GM23338 (cell line): Measurements from ENCODE around the gene SHKBP1.
A peak's percentile ranks its signal among the peaks of the same experiment; 100 is the strongest.

Experiments
- CREB1 ChIP-seq: fragments of 250-450 bp; sonication (Bioruptor Pico); IDR thresholded peaks from 2 replicates; pipeline ENCODE4 v1.5.0; 2020; ENCODE audit warnings: low read depth, mild to moderate bottlenecking, moderate library complexity
- EZH2 ChIP-seq: fragments of 200-600 bp; sonication (generic); IDR thresholded peaks from one replicate; pipeline ENCODE4 v1.8.0; 2017; ENCODE audit warnings: antibody characterized with exemption, mild to moderate bottlenecking, low read depth; ENCODE audit not compliant: unreplicated experiment
- EZH2phosphoT487 ChIP-seq: fragments of 200-600 bp; sonication (generic); IDR thresholded peaks from one replicate; pipeline ENCODE4 v1.8.1; 2018; ENCODE audit warnings: antibody characterized with exemption; ENCODE audit not compliant: unreplicated experiment
- JUNB ChIP-seq: IDR thresholded peaks from one replicate; pipeline ENCODE4 v1.6.1; 2016; ENCODE audit warnings: antibody characterized with exemption; ENCODE audit not compliant: unreplicated experiment
- NANOG ChIP-seq: IDR thresholded peaks from 2 replicates; pipeline ENCODE4 v1.6.1; 2016; ENCODE audit warnings: antibody characterized with exemption, borderline replicate concordance
- POLR2AphosphoS5 ChIP-seq: IDR thresholded peaks from 2 replicates; pipeline ENCODE4 v1.6.1; 2016; ENCODE audit warnings: antibody characterized with exemption, low read depth
- REST ChIP-seq: IDR thresholded peaks from one replicate; pipeline ENCODE4 v1.6.1; 2018; ENCODE audit warnings: antibody characterized with exemption; ENCODE audit not compliant: unreplicated experiment
- STAT1 ChIP-seq: IDR thresholded peaks from one replicate; pipeline ENCODE4 v1.6.1; 2016; ENCODE audit warnings: antibody characterized with exemption; ENCODE audit not compliant: unreplicated experiment
- ZNF114 ChIP-seq: fragments of 250-450 bp; sonication (Bioruptor Pico); IDR thresholded peaks from 2 replicates; pipeline ENCODE4 v1.5.0; 2020; ENCODE audit warnings: mild to moderate bottlenecking, moderate library complexity
- ZNF331 ChIP-seq: fragments of 250-450 bp; sonication (Bioruptor Pico); IDR thresholded peaks from 2 replicates; pipeline ENCODE4 v1.5.0; 2020; ENCODE audit warnings: low read depth, mild to moderate bottlenecking, moderate library complexity
- TF ChIP-seq, protein P1 (sequence below), 2 experiments: fragments of 200-600 bp in 1 of 2; sonication (generic) in 1 of 2; conservative IDR thresholded peaks; 2 replicates each; pipeline versions ENCODE4 v1.5.1 to v1.6.1; 2016 to 2017; ENCODE audit warnings: antibody characterized with exemption in 2 of 2, low read depth in 2 of 2, mild to moderate bottlenecking in 2 of 2, moderate library complexity in 1 of 2
- TF ChIP-seq, protein P2 (sequence below): fragments of 250-450 bp; sonication (Bioruptor Pico); IDR thresholded peaks from 2 replicates; pipeline ENCODE4 v1.5.0; 2020; ENCODE audit warnings: mild to moderate bottlenecking, moderate library complexity

- TF ChIP-seq, protein P1, sequence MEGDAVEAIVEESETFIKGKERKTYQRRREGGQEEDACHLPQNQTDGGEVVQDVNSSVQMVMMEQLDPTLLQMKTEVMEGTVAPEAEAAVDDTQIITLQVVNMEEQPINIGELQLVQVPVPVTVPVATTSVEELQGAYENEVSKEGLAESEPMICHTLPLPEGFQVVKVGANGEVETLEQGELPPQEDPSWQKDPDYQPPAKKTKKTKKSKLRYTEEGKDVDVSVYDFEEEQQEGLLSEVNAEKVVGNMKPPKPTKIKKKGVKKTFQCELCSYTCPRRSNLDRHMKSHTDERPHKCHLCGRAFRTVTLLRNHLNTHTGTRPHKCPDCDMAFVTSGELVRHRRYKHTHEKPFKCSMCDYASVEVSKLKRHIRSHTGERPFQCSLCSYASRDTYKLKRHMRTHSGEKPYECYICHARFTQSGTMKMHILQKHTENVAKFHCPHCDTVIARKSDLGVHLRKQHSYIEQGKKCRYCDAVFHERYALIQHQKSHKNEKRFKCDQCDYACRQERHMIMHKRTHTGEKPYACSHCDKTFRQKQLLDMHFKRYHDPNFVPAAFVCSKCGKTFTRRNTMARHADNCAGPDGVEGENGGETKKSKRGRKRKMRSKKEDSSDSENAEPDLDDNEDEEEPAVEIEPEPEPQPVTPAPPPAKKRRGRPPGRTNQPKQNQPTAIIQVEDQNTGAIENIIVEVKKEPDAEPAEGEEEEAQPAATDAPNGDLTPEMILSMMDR (conservative IDR thresholded peaks at IDR 0.05; ENCODE audit: low read depth in 2 of 2): no peak
- TF ChIP-seq EZH2phosphoT487 (no peak), POLR2AphosphoS5 (peak; percentile 40; the same call in 1 of the 2 replicates), REST (no peak), ZNF114 (CRISPR knock-in tag) (no peak), NANOG (no peak), CREB1 (CRISPR knock-in tag) (0 out of 2 replicates have a peak, but pooled peaks have one; percentile 10), EZH2 (peak; percentile 2), ZNF331 (CRISPR knock-in tag) (no peak), STAT1 (no peak), JUNB (no peak)
- TF ChIP-seq, protein P2, sequence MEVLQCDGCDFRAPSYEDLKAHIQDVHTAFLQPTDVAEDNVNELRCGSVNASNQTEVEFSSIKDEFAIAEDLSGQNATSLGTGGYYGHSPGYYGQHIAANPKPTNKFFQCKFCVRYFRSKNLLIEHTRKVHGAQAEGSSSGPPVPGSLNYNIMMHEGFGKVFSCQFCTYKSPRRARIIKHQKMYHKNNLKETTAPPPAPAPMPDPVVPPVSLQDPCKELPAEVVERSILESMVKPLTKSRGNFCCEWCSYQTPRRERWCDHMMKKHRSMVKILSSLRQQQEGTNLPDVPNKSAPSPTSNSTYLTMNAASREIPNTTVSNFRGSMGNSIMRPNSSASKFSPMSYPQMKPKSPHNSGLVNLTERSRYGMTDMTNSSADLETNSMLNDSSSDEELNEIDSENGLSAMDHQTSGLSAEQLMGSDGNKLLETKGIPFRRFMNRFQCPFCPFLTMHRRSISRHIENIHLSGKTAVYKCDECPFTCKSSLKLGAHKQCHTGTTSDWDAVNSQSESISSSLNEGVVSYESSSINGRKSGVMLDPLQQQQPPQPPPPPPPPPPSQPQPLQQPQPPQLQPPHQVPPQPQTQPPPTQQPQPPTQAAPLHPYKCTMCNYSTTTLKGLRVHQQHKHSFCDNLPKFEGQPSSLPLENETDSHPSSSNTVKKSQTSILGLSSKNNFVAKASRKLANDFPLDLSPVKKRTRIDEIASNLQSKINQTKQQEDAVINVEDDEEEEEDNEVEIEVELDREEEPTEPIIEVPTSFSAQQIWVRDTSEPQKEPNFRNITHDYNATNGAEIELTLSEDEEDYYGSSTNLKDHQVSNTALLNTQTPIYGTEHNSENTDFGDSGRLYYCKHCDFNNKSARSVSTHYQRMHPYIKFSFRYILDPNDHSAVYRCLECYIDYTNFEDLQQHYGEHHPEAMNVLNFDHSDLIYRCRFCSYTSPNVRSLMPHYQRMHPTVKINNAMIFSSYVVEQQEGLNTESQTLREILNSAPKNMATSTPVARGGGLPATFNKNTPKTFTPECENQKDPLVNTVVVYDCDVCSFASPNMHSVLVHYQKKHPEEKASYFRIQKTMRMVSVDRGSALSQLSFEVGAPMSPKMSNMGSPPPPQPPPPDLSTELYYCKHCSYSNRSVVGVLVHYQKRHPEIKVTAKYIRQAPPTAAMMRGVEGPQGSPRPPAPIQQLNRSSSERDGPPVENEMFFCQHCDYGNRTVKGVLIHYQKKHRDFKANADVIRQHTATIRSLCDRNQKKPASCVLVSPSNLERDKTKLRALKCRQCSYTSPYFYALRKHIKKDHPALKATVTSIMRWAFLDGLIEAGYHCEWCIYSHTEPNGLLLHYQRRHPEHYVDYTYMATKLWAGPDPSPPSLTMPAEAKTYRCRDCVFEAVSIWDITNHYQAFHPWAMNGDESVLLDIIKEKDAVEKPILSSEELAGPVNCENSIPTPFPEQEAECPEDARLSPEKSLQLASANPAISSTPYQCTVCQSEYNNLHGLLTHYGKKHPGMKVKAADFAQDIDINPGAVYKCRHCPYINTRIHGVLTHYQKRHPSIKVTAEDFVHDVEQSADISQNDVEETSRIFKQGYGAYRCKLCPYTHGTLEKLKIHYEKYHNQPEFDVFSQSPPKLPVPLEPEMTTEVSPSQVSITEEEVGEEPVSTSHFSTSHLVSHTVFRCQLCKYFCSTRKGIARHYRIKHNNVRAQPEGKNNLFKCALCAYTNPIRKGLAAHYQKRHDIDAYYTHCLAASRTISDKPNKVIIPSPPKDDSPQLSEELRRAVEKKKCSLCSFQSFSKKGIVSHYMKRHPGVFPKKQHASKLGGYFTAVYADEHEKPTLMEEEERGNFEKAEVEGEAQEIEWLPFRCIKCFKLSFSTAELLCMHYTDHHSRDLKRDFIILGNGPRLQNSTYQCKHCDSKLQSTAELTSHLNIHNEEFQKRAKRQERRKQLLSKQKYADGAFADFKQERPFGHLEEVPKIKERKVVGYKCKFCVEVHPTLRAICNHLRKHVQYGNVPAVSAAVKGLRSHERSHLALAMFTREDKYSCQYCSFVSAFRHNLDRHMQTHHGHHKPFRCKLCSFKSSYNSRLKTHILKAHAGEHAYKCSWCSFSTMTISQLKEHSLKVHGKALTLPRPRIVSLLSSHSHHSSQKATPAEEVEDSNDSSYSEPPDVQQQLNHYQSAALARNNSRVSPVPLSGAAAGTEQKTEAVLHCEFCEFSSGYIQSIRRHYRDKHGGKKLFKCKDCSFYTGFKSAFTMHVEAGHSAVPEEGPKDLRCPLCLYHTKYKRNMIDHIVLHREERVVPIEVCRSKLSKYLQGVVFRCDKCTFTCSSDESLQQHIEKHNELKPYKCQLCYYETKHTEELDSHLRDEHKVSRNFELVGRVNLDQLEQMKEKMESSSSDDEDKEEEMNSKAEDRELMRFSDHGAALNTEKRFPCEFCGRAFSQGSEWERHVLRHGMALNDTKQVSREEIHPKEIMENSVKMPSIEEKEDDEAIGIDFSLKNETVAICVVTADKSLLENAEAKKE (CRISPR knock-in tag): no peak
Observed at GRCh38 chr19:40609561-40610395, 33.1 kb downstream of the SHKBP1 start.
